C4-2B (cell line): ENCODE data around the gene USP27X.

Experiments used
- CTCF ChIP-seq: fragments of 450-650 bp; conservative IDR thresholded peaks from 2 replicates; pipeline ENCODE4 v1.5.1; 2017; ENCODE audit warnings: mild to moderate bottlenecking
- ZFX ChIP-seq: fragments of 450-650 bp; IDR thresholded peaks from 2 replicates; pipeline ENCODE4 v1.6.1; 2017

GRCh38 chrX:49862093-49862492 lies 17.2 kb upstream of the USP27X start:
- TF ChIP-seq CTCF, result no peak
- no peak for TF ChIP-seq ZFX
